Skin epidermis (tissue), 12 donors: Measurements from ENCODE around the gene AQP1.

Source experiments
- H3K27ac ChIP-seq, 21 experiments: fragments of 200-600 bp; sonication (generic) in 11 of 21; one replicate each; pipeline ENCODE4 v1.5.0; 2020; ENCODE audit warnings: mild to moderate bottlenecking in 3 of 21, inconsistent platforms in 2 of 21, moderate library complexity in 2 of 21
- H3K4me3 ChIP-seq, 7 experiments: fragments of 200-600 bp; sonication (generic) in 2 of 7; one replicate each; pipeline ENCODE4 v1.5.0; 2020; ENCODE audit warnings: inconsistent platforms in 2 of 7, mild to moderate bottlenecking in 2 of 7, moderate library complexity in 1 of 7

The AQP1 gene

GRCh38 chr7:30902466-30902865 lies 9.2 kb upstream of the AQP1 start:
- no peak overlapping the region for H3K4me3 ChIP-seq
- H3K27ac ChIP-seq = peak overlapping the region in 3 of 21 experiments; percentile 13 to 33 (median 23)

- no peak overlapping the region for H3K4me3 ChIP-seq
- peak overlapping the region in 2 of 21 experiments; percentile 23 to 33 for H3K27ac ChIP-seq
These were observed 8.5 kb upstream of the AQP1 start for GRCh38 chr7:30903146-30903545.

- H3K27ac ChIP-seq = peak overlapping the region in 3 of 21 experiments; percentile 60 to 70 (median 61)
These were observed 7.1 kb upstream of the AQP1 start for GRCh38 chr7:30904561-30904960.

GRCh38 chr7:30905078-30906012 lies 6.3 kb upstream of the AQP1 start:
- Histone ChIP-seq H3K4me3 (no peak overlapping the region), H3K27ac (peak overlapping the region in 13 of 21 experiments; percentile 1 to 82 (median 61))

More at GRCh38 chr7:30904561-30904960, 7.1 kb upstream of the AQP1 start:
- no peak overlapping the region for H3K4me3 ChIP-seq

- no peak overlapping the region for H3K4me3 ChIP-seq
- peak overlapping the region in 15 of 21 experiments; percentile 1 to 82 (median 58) for H3K27ac ChIP-seq
These were observed 5.6 kb upstream of the AQP1 start for GRCh38 chr7:30906014-30906413.

- peak overlapping the region in 19 of 21 experiments; percentile 16 to 82 (median 62) for H3K27ac ChIP-seq
These were observed 5.0 kb upstream of the AQP1 start for GRCh38 chr7:30906515-30907240.

GRCh38 chr7:30907527-30908267 lies 4.0 kb upstream of the AQP1 start:
- H3K27ac ChIP-seq = peak overlapping the region in 14 of 21 experiments; percentile 16 to 82 (median 62)
- no peak overlapping the region for H3K4me3 ChIP-seq

More at GRCh38 chr7:30906515-30907240, 5.0 kb upstream of the AQP1 start:
- no peak overlapping the region for H3K4me3 ChIP-seq

GRCh38 chr7:30908681-30909080 lies 3.0 kb upstream of the AQP1 start:
- Histone ChIP-seq H3K4me3 (no peak overlapping the region), H3K27ac (peak overlapping the region in 4 of 21 experiments; percentile 63 to 82 (median 76))

GRCh38 chr7:30909431-30909830 lies 2.2 kb upstream of the AQP1 start:
- Histone ChIP-seq H3K27ac (peak overlapping the region in 3 of 21 experiments; percentile 38 to 80 (median 78)), H3K4me3 (no peak overlapping the region)

GRCh38 chr7:30910411-30911073 lies 1.1 kb upstream of the AQP1 start:
- Histone ChIP-seq H3K4me3 (no peak overlapping the region), H3K27ac (peak overlapping the region in 12 of 21 experiments; percentile 14 to 80 (median 63))

GRCh38 chr7:30911133-30911532 lies 520 bp upstream of the AQP1 start:
- H3K27ac ChIP-seq = peak overlapping the region in 13 of 21 experiments; percentile 22 to 82 (median 69)
- peak overlapping the region in 2 of 7 experiments; percentile 36 to 38 for H3K4me3 ChIP-seq

- peak overlapping the region in 16 of 21 experiments; percentile 18 to 82 (median 66) for H3K27ac ChIP-seq
- H3K4me3 ChIP-seq = peak overlapping the region; percentile 19 to 38 (median 34)
These were observed 523 bp downstream of the AQP1 start for GRCh38 chr7:30912021-30912730.

- peak overlapping the region; percentile 19 to 38 (median 34) for H3K4me3 ChIP-seq
- peak overlapping the region in 16 of 21 experiments; percentile 38 to 82 (median 69) for H3K27ac ChIP-seq
These were observed 1.0 kb downstream of the AQP1 start for GRCh38 chr7:30912731-30912985.

GRCh38 chr7:30912986-30913811 lies 1.5 kb downstream of the AQP1 start:
- H3K4me3 ChIP-seq = peak overlapping the region; percentile 19 to 38 (median 34)
- peak overlapping the region in 16 of 21 experiments; percentile 2 to 82 (median 58) for H3K27ac ChIP-seq

GRCh38 chr7:30913821-30914515 lies 2.3 kb downstream of the AQP1 start:
- peak overlapping the region; percentile 19 to 38 (median 34) for H3K4me3 ChIP-seq
- peak overlapping the region in 14 of 21 experiments; percentile 2 to 82 (median 66) for H3K27ac ChIP-seq

- Histone ChIP-seq H3K27ac (peak overlapping the region in 12 of 21 experiments; percentile 22 to 82 (median 68)), H3K4me3 (peak overlapping the region; percentile 4 to 36 (median 28))
These were observed 2.9 kb downstream of the AQP1 start for GRCh38 chr7:30914596-30914995.
